Measurements from ENCODE around the gene CFAP58. TPM values are rescaled to one million over a fixed set of nuclear protein-coding genes. Genes with fewer than 3 reads are reported as not detected.

CFAP58 gene
- total RNA-seq, 4 donors from 2014 or later, result 0.29 to 2.2 (median 1.3) TPM

DNA sequence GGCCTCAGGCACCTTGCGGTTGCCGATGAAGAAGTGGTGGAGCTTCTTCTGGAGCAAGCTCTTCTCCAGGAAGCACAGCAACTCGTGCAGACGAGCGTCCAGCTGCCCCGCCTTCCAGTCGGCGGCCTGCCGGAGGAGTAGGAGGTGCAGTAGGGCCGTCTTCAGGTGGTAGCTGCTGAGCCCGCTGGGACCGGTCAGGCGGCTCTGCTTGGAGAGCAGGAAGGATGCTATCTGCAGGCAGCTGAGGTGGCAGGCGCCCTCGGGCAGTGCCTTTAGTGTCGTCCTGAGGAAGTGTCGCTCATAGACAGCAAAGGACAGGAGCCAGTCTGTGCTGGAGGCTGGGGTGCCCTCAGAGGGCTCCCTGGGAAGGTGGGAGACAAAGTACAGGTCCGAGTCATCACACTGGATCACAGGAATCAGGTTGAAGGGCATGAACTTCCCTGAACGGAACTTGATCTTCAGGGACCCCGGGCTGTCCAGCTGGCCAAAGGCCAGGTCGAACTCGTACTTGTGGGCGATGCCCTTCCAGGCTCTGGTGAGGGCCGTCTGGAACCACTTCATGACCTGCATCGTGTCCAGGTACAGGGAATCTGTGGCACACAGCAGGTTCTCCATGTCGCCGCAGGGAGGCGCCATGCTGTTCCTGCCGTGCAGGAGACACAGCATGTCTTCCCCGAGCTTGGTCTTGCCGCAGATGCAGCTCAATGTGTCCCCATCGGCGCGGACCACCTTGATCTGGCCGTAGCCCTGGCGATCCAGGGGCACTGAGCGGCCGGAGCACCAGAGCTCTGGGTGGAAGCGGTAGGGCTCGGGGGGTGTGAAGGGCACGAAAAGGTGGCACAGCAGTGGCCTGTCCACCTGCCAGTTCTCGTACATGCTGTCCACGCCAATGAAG is 38.8 kb upstream of the CFAP58 start:
- no peaks in the 10 kb centered on the region for H3K27me3 ChIP-seq
- H3K4me3 ChIP-seq, result no peak overlapping the region
- no peaks in the 10 kb centered on the region for H3K36me3 ChIP-seq
- TF ChIP-seq, protein P1, sequence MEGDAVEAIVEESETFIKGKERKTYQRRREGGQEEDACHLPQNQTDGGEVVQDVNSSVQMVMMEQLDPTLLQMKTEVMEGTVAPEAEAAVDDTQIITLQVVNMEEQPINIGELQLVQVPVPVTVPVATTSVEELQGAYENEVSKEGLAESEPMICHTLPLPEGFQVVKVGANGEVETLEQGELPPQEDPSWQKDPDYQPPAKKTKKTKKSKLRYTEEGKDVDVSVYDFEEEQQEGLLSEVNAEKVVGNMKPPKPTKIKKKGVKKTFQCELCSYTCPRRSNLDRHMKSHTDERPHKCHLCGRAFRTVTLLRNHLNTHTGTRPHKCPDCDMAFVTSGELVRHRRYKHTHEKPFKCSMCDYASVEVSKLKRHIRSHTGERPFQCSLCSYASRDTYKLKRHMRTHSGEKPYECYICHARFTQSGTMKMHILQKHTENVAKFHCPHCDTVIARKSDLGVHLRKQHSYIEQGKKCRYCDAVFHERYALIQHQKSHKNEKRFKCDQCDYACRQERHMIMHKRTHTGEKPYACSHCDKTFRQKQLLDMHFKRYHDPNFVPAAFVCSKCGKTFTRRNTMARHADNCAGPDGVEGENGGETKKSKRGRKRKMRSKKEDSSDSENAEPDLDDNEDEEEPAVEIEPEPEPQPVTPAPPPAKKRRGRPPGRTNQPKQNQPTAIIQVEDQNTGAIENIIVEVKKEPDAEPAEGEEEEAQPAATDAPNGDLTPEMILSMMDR (IDR thresholded peaks at IDR 0.05), result no peak
- no peak for TF ChIP-seq POLR2A (IDR thresholded peaks at IDR 0.05)
- no peaks in the 10 kb centered on the region for H3K9me3 ChIP-seq
- DNase-seq, result peak in 1 of 2 donors; percentile 20
- intact Hi-C loops (cut with DNase I; ENCODE audit: low total_unique reads), result no loop called here
- peaks cover 7 to 19% of the 10 kb centered on the region in 2 donors for H3K4me1 ChIP-seq
- no peak overlapping the region for H3K27ac ChIP-seq

DNA sequence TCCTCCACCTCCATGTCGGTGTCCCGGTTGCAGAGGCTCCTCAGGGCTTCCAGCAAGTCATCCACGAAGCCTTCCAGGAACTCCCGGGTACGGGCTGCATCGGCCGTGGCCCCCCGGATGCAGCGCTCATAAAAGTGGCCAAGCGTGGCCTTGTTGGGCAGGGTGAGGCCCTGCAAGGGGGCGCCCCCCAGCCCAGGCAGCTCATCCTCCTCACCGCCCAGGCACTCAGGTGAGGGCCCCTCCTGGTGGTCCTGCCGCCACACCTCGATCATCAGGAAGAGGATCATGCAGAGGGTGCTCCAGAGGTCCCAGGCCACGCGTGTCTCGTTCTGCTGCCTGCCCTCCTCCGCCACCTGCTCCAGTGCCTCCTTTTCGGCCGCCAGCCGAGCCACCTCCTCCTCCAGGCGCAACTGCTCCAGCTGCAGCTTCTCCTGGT is 38.1 kb upstream of the CFAP58 start:
- no peak for DNase-seq
- Histone ChIP-seq H3K36me3 (no peaks in the 10 kb centered on the region), H3K9me3 (no peaks in the 10 kb centered on the region), H3K27me3 (no peaks in the 10 kb centered on the region), H3K4me3 (no peak overlapping the region), H3K4me1 (peaks cover 7 to 20% of the 10 kb centered on the region in 2 donors), H3K27ac (no peak overlapping the region)
- TF ChIP-seq, protein P1 (IDR thresholded peaks at IDR 0.05), result no peak
- TF ChIP-seq POLR2A (IDR thresholded peaks at IDR 0.05), result no peak
- intact Hi-C loops (cut with DNase I; ENCODE audit: low total_unique reads), result no loop called here

DNA sequence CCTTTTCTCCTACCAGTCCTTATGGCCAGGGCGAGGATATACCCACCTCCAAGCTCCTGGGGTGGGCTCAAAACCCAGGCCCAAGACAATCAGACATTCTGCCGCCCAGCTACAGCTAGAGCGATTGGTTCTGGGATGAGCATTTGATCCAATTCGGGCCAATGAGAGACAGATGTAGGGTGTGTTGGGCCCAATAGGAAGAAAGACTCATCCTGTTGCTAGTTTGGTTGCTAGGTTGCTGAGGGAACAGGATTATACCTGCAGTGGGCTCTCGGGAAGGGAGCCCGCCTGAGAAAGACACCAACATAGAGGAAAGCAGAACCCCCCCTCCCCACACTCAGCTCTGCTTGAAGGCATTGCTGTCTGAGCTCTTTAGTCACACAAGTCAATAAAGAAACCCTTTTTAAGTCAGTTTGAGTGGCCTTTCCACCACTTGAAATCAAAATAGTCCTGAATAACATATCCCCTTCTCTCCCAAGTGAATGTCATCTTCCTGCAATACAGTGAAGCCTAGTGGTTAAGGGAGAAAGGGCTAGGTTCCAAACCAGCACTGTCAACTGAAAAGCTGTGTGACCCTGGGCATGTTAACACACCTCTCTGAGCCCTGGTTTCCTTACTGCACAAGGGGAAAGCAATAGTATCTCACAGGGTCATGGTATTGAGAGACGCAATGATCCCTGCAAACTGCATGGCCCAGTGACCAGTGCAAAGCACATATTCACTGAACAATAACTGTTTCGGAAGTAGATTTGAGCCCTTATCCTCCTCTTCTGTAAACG is 37.1 kb upstream of the CFAP58 start:
- no peaks in the 10 kb centered on the region for H3K27me3 ChIP-seq
- TF ChIP-seq, protein P1 (IDR thresholded peaks at IDR 0.05), result no peak
- TF ChIP-seq POLR2A (IDR thresholded peaks at IDR 0.05), result no peak
- H3K9me3 ChIP-seq, result no peaks in the 10 kb centered on the region
- intact Hi-C loops (cut with DNase I; ENCODE audit: low total_unique reads), result no loop called here
- H3K4me3 ChIP-seq, result no peak overlapping the region
- peak overlapping the region; percentile 38 to 72 for H3K27ac ChIP-seq
- no peak for DNase-seq
- H3K36me3 ChIP-seq, result no peaks in the 10 kb centered on the region
- peaks cover 7 to 27% of the 10 kb centered on the region in 2 donors for H3K4me1 ChIP-seq

DNA sequence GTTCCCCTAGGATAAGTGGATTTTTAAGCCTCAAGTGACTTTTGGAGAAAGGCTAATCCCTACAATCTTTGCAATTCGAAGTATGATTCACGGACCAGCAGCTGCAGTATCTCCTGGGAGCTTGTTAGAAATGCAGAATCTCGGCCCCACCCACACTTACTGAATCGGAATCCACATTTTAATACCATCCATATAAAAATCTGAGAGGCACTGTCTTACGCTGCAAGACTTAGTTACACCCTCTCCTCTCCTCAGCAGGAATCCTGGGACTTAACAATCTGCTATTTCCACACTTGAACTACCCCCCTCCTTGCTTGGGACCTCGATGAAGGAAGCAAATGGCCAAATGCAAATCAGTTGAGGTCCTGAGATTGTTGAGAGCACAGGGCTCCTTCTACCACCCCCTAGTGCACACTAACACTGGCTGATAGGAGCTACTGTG is 36.3 kb upstream of the CFAP58 start:
- H3K27ac ChIP-seq, result peak overlapping the region; percentile 38 to 72
- H3K4me1 ChIP-seq, result peaks cover 8 to 29% of the 10 kb centered on the region in 2 donors

More for the DNA sequence above, 36.3 kb upstream of the CFAP58 start:
- Histone ChIP-seq H3K36me3 (no peaks in the 10 kb centered on the region), H3K4me3 (no peak overlapping the region), H3K9me3 (no peaks in the 10 kb centered on the region), H3K27me3 (no peaks in the 10 kb centered on the region)
- TF ChIP-seq, protein P1 (IDR thresholded peaks at IDR 0.05), result no peak
- TF ChIP-seq POLR2A (IDR thresholded peaks at IDR 0.05), result no peak
- intact Hi-C loops (cut with DNase I; ENCODE audit: low total_unique reads), result no loop called here
- DNase-seq, result peak in 1 of 2 donors; percentile 54

Measured in uterus (tissue), 4 donors.